ENCODE results near the gene NBAS.

DNA sequence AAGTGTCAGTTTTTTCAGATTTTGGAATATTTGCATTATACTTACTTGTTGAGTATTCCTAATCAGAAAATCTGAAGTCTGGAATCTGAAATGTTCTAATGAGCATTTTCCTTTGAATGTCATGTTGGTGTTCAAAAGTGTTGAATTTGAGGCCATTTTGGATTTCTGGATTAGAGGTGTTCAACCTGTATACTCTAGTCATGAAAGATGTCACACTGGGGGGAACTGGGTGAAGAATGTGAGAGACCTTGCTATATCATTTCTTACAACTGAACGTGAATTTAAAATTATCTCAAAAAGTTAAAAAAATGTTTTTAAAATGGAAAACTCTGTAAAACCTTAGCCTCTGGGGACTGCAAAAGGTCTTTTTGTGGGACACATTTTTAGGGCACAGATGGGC lies 384.5 kb downstream of the NBAS start:
- no peak for TF ChIP-seq EZH2 (IDR thresholded peaks at IDR 0.05; ENCODE audit: low read length)
- TF ChIP-seq, protein P1, sequence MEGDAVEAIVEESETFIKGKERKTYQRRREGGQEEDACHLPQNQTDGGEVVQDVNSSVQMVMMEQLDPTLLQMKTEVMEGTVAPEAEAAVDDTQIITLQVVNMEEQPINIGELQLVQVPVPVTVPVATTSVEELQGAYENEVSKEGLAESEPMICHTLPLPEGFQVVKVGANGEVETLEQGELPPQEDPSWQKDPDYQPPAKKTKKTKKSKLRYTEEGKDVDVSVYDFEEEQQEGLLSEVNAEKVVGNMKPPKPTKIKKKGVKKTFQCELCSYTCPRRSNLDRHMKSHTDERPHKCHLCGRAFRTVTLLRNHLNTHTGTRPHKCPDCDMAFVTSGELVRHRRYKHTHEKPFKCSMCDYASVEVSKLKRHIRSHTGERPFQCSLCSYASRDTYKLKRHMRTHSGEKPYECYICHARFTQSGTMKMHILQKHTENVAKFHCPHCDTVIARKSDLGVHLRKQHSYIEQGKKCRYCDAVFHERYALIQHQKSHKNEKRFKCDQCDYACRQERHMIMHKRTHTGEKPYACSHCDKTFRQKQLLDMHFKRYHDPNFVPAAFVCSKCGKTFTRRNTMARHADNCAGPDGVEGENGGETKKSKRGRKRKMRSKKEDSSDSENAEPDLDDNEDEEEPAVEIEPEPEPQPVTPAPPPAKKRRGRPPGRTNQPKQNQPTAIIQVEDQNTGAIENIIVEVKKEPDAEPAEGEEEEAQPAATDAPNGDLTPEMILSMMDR (optimal IDR thresholded peaks at IDR 0.05 in 1 of 3, IDR thresholded peaks at IDR 0.05 in 1 of 3, conservative IDR thresholded peaks at IDR 0.05 in 1 of 3; ENCODE audit: extremely low read depth in 1 of 3, insufficient read depth in 2 of 3, low read length in 3 of 3): no peak

All from keratinocyte (primary cell).